Measurements from ENCODE around the gene DCUN1D5. TPM values are rescaled to one million over a fixed set of nuclear protein-coding genes. Genes with fewer than 3 reads are reported as not detected.

Gene DCUN1D5
- total and polyA plus RNA-seq, 9 of the 15 experiments (the other 6 are each of a cell fraction or from before 2014, with no cell fraction given): 38.4 to 242 (median 115) TPM

DNA sequence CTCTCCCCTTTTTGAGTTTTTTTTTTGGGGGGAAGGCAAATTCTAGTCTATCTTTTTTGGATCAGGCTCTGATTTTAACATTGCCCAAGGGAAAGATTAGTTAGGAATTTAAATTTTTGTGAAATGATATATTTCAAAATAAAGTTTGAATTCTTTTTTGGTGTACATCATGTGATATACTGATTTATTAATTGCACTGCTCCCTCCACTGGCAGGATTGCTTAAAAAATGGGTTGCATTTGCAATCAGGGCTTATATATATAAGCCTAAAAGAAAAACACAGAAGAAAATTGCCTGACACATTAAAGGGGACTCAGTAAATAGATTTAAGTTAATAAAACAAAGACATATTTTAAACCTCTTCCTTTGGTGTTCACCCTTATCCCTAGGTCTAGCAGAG lies 18.4 kb upstream of the DCUN1D5 start (continued):
- TF ChIP-seq, protein P1, sequence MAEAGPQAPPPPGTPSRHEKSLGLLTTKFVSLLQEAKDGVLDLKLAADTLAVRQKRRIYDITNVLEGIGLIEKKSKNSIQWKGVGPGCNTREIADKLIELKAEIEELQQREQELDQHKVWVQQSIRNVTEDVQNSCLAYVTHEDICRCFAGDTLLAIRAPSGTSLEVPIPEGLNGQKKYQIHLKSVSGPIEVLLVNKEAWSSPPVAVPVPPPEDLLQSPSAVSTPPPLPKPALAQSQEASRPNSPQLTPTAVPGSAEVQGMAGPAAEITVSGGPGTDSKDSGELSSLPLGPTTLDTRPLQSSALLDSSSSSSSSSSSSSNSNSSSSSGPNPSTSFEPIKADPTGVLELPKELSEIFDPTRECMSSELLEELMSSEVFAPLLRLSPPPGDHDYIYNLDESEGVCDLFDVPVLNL (CRISPR knock-in tag; IDR thresholded peaks at IDR 0.05; ENCODE audit: low read depth): no peak
- no peak for TF ChIP-seq ZNF655 (CRISPR knock-in tag; IDR thresholded peaks at IDR 0.05)
- no peak for TF ChIP-seq ZNF561 (CRISPR knock-in tag; conservative IDR thresholded peaks at IDR 0.05)
- TF ChIP-seq U2AF1 (optimal IDR thresholded peaks at IDR 0.05; ENCODE audit: low read depth, low read length): no peak
- TF ChIP-seq ILF3 (IDR thresholded peaks at IDR 0.05; ENCODE audit: borderline replicate concordance): no peak
- TF ChIP-seq ZNF695 (CRISPR knock-in tag; IDR thresholded peaks at IDR 0.05): no peak
- TF ChIP-seq MITF (IDR thresholded peaks at IDR 0.05): no peak
- no peak for TF ChIP-seq ZBTB9 (CRISPR knock-in tag; IDR thresholded peaks at IDR 0.05)
- TF ChIP-seq SREBF2 (CRISPR knock-in tag; IDR thresholded peaks at IDR 0.05): no peak
